Ovary (tissue), 3 donors: ENCODE results near the gene DCTN3.

ENCODE experiments used
- POLR2A ChIP-seq: fragments of 450-650 bp; IDR thresholded peaks from one replicate; pipeline ENCODE4 v1.6.1; 2017; ENCODE audit warnings: antibody characterized with exemption, mild to moderate bottlenecking, moderate library complexity
- TF ChIP-seq, protein P1 (sequence below), 3 donors: fragments of 450-650 bp in 2 of 3; fragments of 200-600 bp in 1 of 3; IDR thresholded peaks; one replicate each; pipeline versions ENCODE4 v1.5.1 to v1.8.0; 2016 to 2022; ENCODE audit warnings: antibody characterized with exemption in 3 of 3, mild to moderate bottlenecking in 1 of 3
- donor health status: DM: no; HTN: no; CAD: no.

DNA sequence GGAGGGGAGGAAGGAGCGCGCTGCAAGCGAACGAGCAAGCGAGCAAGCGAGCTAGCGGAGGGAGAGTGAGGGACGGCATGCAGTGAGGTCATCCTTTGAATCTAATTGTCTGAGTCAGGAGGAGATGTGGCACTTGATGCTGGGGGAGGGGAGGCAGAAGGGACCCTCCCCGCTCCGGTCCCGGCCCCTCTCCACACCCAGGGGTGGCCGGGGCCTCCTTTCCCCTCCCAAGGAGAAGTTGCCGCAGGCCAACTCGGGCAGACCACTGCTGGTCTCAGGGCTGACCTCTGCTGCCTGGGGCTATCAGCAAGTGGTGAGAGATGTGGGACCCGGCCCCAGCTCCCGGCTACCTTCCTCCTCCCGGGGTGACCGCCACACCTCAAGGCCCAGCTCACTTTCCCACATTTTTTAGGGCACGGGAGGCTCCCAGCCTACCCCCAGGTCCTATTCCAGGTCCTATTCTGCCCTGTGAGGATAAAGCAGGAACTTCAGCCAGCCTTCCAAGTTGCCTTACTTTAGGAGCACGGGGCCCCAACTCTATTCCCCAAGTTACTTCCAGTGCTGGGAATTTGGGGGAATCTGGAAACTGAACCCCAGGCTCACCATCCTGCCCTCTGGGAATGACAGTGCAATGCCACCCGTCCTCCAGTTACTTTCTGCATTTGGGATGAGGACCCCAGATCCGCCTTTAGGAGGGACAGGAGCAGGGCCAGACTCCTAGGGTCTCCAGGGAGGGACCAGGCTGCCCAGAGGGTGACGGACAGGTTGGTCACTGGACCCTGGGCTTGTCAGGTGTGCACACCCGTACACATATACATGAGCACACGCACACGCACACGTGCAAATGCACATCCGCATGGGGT, 41.8 kb downstream of the DCTN3 start:
- TF ChIP-seq, protein P1, sequence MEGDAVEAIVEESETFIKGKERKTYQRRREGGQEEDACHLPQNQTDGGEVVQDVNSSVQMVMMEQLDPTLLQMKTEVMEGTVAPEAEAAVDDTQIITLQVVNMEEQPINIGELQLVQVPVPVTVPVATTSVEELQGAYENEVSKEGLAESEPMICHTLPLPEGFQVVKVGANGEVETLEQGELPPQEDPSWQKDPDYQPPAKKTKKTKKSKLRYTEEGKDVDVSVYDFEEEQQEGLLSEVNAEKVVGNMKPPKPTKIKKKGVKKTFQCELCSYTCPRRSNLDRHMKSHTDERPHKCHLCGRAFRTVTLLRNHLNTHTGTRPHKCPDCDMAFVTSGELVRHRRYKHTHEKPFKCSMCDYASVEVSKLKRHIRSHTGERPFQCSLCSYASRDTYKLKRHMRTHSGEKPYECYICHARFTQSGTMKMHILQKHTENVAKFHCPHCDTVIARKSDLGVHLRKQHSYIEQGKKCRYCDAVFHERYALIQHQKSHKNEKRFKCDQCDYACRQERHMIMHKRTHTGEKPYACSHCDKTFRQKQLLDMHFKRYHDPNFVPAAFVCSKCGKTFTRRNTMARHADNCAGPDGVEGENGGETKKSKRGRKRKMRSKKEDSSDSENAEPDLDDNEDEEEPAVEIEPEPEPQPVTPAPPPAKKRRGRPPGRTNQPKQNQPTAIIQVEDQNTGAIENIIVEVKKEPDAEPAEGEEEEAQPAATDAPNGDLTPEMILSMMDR (IDR thresholded peaks at IDR 0.05), result no peak
- no peak for TF ChIP-seq POLR2A
